Lung (tissue), 12 donors: ENCODE data around the gene CCDC178. TPM values are rescaled to one million over a fixed set of nuclear protein-coding genes. Genes with fewer than 3 reads are reported as not detected.
A peak's percentile ranks its signal among the peaks of the same experiment; 100 is the strongest.

Experiments
- ATAC-seq: fragments of 200-7000 bp; cut with Tn5 transposase; one replicate; pipeline ENCODE4 v1.9.1; 2020; ENCODE audit warnings: moderate number of reproducible peaks; ENCODE audit not compliant: insufficient read depth, low FRiP score
- DNase-seq, 3 donors: peaks; one replicate each; pipeline ENCODE4 v3.0.0-alpha.2; 2013 to 2017
- H3K27ac ChIP-seq, 2 donors: one replicate each; pipeline ENCODE4 v1.5.1; 2013; ENCODE audit warnings: mild to moderate bottlenecking in 2 of 2, moderate library complexity in 2 of 2, control low read depth in 1 of 2, inconsistent platforms in 1 of 2, low read depth in 1 of 2, low read length in 1 of 2
- H3K27me3 ChIP-seq, 3 donors: one replicate each; pipeline ENCODE4 v1.5.1; 2013; ENCODE audit warnings: low read length in 2 of 3; ENCODE audit not compliant: control insufficient read depth in 3 of 3, insufficient read depth in 3 of 3
- H3K36me3 ChIP-seq, 4 donors: one replicate each; pipeline ENCODE4 v1.5.1; 2013; ENCODE audit warnings: low read length in 4 of 4, mild to moderate bottlenecking in 1 of 4, moderate library complexity in 1 of 4; ENCODE audit not compliant: control insufficient read depth in 4 of 4, insufficient read depth in 4 of 4
- H3K4me1 ChIP-seq, 5 donors: one replicate each; pipeline ENCODE4 v1.5.1; 2013; ENCODE audit warnings: low read length in 5 of 5, mild to moderate bottlenecking in 2 of 5, moderate library complexity in 1 of 5; ENCODE audit not compliant: control insufficient read depth in 5 of 5, insufficient read depth in 5 of 5
- H3K4me3 ChIP-seq: one replicate; pipeline ENCODE4 v1.5.1; 2013; ENCODE audit warnings: mild to moderate bottlenecking, control low read depth, moderate library complexity
- H3K9ac ChIP-seq, 2 donors: one replicate each; pipeline ENCODE4 v1.5.1; 2013; ENCODE audit warnings: low read length in 2 of 2, control low read depth in 1 of 2; ENCODE audit not compliant: insufficient read depth in 1 of 2
- H3K9me3 ChIP-seq, 4 donors: one replicate each; pipeline ENCODE4 v1.5.1; 2013; ENCODE audit warnings: low read length in 3 of 4, mild to moderate bottlenecking in 1 of 4, moderate library complexity in 1 of 4; ENCODE audit not compliant: control insufficient read depth in 4 of 4, insufficient read depth in 3 of 4
- CTCF ChIP-seq: IDR thresholded peaks from 2 replicates; pipeline ENCODE4 v1.5.1; 2012; ENCODE audit warnings: mild to moderate bottlenecking; ENCODE audit errors: control extremely low read depth, extremely low read depth
- WGBS, 2 donors: extraction: QIAGEN DNeasy Blood & Tissue Kit; methylation state at CpG; one replicate each; pipeline ENCODE4 v1.1.7; 2013; 5-methylcytosine and 5-hydroxymethylcytosine counted together
- polyA plus RNA-seq, 2 donors: library from polyadenylated mRNA; stranded (reverse); fragments of 200-250 nt; gene quantifications; one replicate each; pipeline ENCODE4 v1.2.1, GENCODE V29; 2013
- total RNA-seq, 2 donors: library from RNA; depleted of rRNA in 1 of 2; stranded (reverse); fragments of >200 nt in 1 of 2; gene quantifications; one replicate each; pipeline ENCODE4 v1.2.1, GENCODE V29; 2014 to 2021
- donor health status: control.
- donor health status: control.
- donor health status: Bipolar disorder and iron deficiency.
- donor health status: healthy.
- donor health status: DM: yes; HTN: yes; CAD: no.

Gene CCDC178
- total and polyA plus RNA-seq, 4 donors = 0.08 to 1.1 (median 0.77) TPM

- DNase-seq (no peak), ATAC-seq (no peak)
- no peaks in the 10 kb centered on the region for H3K36me3 ChIP-seq
- H3K4me3 ChIP-seq = no peak overlapping the region
- H3K9ac ChIP-seq = no peak overlapping the region
- no peaks in the 10 kb centered on the region for H3K27me3 ChIP-seq
- H3K27ac ChIP-seq = no peak overlapping the region
- no peaks in the 10 kb centered on the region for H3K9me3 ChIP-seq
- 79 to 82% methylated on average over 7 of the region's 7 CpGs for WGBS, 2 donors
- no peak for TF ChIP-seq CTCF
- H3K4me1 ChIP-seq = no peaks in the 10 kb centered on the region
Measured at GRCh38 chr18:33123862-33124518, 316.5 kb downstream of the CCDC178 start.

GRCh38 chr18:33116376-33116775 is 324.1 kb downstream of the CCDC178 start:
- Histone ChIP-seq H3K4me1 (no peaks in the 10 kb centered on the region), H3K27me3 (no peaks in the 10 kb centered on the region), H3K36me3 (no peaks in the 10 kb centered on the region), H3K9ac (no peak overlapping the region), H3K9me3 (peaks cover 0 to 6% (median 1%) of the 10 kb centered on the region in 4 donors), H3K4me3 (no peak overlapping the region), H3K27ac (no peak overlapping the region)
- WGBS, 2 donors = 3 to 4% methylated on average over 3 of the region's 3 CpGs
- no peak for TF ChIP-seq CTCF
- peak; percentile 17 to 57 (median 46) for DNase-seq
- ATAC-seq = no peak

GRCh38 chr18:33115917-33116316 is 324.6 kb downstream of the CCDC178 start:
- H3K27ac ChIP-seq = no peak overlapping the region
- 75 to 84% methylated on average over 1 of the region's 1 CpG for WGBS, 2 donors
- ATAC-seq (no peak), DNase-seq (peak in 1 of 3 donors; percentile 5)
- H3K36me3 ChIP-seq = no peaks in the 10 kb centered on the region
- H3K4me3 ChIP-seq = no peak overlapping the region
- H3K4me1 ChIP-seq = no peaks in the 10 kb centered on the region
- no peak overlapping the region for H3K9ac ChIP-seq
- TF ChIP-seq CTCF = no peak
- H3K9me3 ChIP-seq = peaks cover 0 to 6% (median 1%) of the 10 kb centered on the region in 4 donors
- H3K27me3 ChIP-seq = no peaks in the 10 kb centered on the region

- ATAC-seq (no peak), DNase-seq (no peak)
- Histone ChIP-seq H3K36me3 (no peaks in the 10 kb centered on the region), H3K9ac (no peak overlapping the region), H3K4me3 (no peak overlapping the region), H3K4me1 (no peaks in the 10 kb centered on the region), H3K27ac (no peak overlapping the region), H3K9me3 (peaks cover 0 to 6% (median 1%) of the 10 kb centered on the region in 4 donors), H3K27me3 (no peaks in the 10 kb centered on the region)
- TF ChIP-seq CTCF = no peak
- 89 to 92% methylated on average over 7 of the region's 7 CpGs for WGBS, 2 donors
Measured at GRCh38 chr18:33115476-33115875, 325.0 kb downstream of the CCDC178 start.
